ENCODE results near the gene QPCT. TPM values are rescaled to one million over a fixed set of nuclear protein-coding genes. Genes with fewer than 3 reads are reported as not detected.

The QPCT gene
- total RNA-seq, 1 experiment from 2014 or later, result 4.2 TPM

DNA sequence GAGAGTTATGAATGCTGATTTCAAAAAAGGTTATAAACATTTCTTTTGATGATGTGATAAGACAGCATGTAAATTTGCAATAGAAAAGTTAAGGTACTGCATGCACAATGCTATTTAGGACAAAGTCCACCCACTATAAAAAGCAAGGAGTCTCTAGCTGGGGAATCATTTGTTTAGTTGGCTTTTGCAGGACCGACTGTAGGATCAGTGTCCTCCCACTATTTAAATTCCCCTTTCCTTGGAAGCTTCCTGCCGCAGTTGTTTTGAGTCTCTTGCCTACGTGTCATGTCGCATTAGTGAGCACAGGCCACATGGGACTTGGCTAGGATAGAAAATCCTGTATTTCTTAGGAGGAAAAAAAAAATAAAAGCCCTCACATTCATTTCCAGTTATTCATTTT is 13.1 kb downstream of the QPCT start:
- TF ChIP-seq EZH2 (IDR thresholded peaks at IDR 0.05; ENCODE audit: borderline replicate concordance, low read depth, low read length, poor library complexity, severe bottlenecking), result no peak
- TF ChIP-seq, protein P1, sequence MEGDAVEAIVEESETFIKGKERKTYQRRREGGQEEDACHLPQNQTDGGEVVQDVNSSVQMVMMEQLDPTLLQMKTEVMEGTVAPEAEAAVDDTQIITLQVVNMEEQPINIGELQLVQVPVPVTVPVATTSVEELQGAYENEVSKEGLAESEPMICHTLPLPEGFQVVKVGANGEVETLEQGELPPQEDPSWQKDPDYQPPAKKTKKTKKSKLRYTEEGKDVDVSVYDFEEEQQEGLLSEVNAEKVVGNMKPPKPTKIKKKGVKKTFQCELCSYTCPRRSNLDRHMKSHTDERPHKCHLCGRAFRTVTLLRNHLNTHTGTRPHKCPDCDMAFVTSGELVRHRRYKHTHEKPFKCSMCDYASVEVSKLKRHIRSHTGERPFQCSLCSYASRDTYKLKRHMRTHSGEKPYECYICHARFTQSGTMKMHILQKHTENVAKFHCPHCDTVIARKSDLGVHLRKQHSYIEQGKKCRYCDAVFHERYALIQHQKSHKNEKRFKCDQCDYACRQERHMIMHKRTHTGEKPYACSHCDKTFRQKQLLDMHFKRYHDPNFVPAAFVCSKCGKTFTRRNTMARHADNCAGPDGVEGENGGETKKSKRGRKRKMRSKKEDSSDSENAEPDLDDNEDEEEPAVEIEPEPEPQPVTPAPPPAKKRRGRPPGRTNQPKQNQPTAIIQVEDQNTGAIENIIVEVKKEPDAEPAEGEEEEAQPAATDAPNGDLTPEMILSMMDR (conservative IDR thresholded peaks at IDR 0.05; ENCODE audit: low read depth, low read length), result no peak
- H3K4me1 ChIP-seq (ENCODE audit: insufficient read depth, low read length, poor library complexity, severe bottlenecking), result no peaks in the 10 kb centered on the region
- BruUV-seq (replicated peaks), result no TSS peak
- H3K9me3 ChIP-seq (ENCODE audit: low read depth, low read length, poor library complexity, severe bottlenecking), result no peaks in the 10 kb centered on the region
- no peak overlapping the region for H3K4me3 ChIP-seq (ENCODE audit: low read depth, low read length, poor library complexity, severe bottlenecking)
- no peaks in the 10 kb centered on the region for H3K36me3 ChIP-seq (ENCODE audit: insufficient read depth, low read length, poor library complexity, severe bottlenecking)
- no peak for DNase-seq (ENCODE audit: low spot score)
- no peak overlapping the region for H3K27ac ChIP-seq (ENCODE audit: low read depth, low read length, poor library complexity, severe bottlenecking)
- ChIA-PET POLR2A (ENCODE audit: low non-redundant PET) (no interaction called here), CTCF (no interaction called here)
- H3K27me3 ChIP-seq (replicated peaks; ENCODE audit: insufficient read depth, low read depth, low read length, poor library complexity), result peaks cover 3% of the 10 kb centered on the region
- intact Hi-C loops (cut with micrococcal nuclease; ENCODE audit: unreplicated experiment), result no loop called here

DNA sequence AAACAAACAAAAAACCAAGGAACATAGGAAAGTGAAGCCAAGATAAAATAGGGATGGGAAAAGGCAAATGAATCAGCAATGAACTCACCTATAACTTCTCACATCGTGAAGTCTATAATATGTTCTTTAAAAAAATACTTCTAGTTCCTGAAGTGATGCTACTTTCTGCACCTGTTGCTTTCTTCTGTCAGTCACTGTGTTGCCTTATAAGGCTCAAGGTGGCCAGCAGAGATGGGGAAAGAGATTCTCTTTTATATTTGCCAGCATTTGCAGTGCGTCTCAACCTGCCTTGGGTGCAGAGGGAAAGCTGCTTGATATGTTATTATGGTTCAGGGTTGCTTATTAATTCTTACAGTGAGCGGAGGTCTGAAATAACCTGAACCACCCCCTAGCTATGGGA is 14.0 kb downstream of the QPCT start:
- H3K9me3 ChIP-seq (ENCODE audit: low read depth, low read length, poor library complexity, severe bottlenecking), result no peaks in the 10 kb centered on the region
- H3K27ac ChIP-seq (ENCODE audit: low read depth, low read length, poor library complexity, severe bottlenecking), result no peak overlapping the region
- no peaks in the 10 kb centered on the region for H3K36me3 ChIP-seq (ENCODE audit: insufficient read depth, low read length, poor library complexity, severe bottlenecking)
- no peak for DNase-seq (ENCODE audit: low spot score)
- intact Hi-C loops (cut with micrococcal nuclease; ENCODE audit: unreplicated experiment), result no loop called here
- CTCF ChIA-PET, result no interaction called here
- no peaks in the 10 kb centered on the region for H3K4me1 ChIP-seq (ENCODE audit: insufficient read depth, low read length, poor library complexity, severe bottlenecking)
- H3K4me3 ChIP-seq (ENCODE audit: low read depth, low read length, poor library complexity, severe bottlenecking), result no peak overlapping the region
- TF ChIP-seq, protein P1 (conservative IDR thresholded peaks at IDR 0.05; ENCODE audit: low read depth, low read length), result no peak
- no peak for TF ChIP-seq EZH2 (IDR thresholded peaks at IDR 0.05; ENCODE audit: borderline replicate concordance, low read depth, low read length, poor library complexity, severe bottlenecking)
- BruUV-seq (replicated peaks), result no TSS peak
- peaks cover 3% of the 10 kb centered on the region for H3K27me3 ChIP-seq (replicated peaks; ENCODE audit: insufficient read depth, low read depth, low read length, poor library complexity)
- POLR2A ChIA-PET (ENCODE audit: low non-redundant PET), result no interaction called here

DNA sequence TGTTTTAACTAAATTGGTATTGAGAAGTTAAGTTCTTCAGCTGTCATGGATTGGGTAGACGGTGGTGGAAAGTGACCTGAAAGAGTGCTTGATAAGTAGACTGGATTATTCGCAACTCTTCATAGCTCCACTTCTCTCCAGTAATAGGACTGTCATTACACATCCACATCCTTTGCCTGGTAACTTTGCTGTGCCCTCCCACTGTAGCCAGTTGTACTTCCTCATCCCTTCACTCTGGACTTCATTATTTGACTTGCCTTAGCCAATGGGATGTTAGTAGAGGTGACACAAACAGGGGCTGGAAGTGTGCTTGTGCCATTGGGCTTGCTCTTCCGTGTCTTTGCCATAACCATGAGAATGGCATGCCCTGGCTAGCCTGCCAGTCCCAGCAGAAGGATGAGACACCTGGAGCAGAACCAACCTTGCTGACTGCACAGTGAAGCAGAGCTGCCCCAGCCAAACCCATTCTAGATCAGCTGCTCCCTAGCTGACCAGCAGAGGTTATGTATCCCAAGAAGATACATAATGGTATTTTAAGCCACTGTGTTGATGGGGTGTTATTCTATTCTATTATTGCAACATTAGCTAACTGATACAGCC is 16.9 kb downstream of the QPCT start:
- BruUV-seq (replicated peaks), result no TSS peak
- H3K4me3 ChIP-seq (ENCODE audit: low read depth, low read length, poor library complexity, severe bottlenecking), result no peak overlapping the region
- no peaks in the 10 kb centered on the region for H3K4me1 ChIP-seq (ENCODE audit: insufficient read depth, low read length, poor library complexity, severe bottlenecking)
- TF ChIP-seq EZH2 (IDR thresholded peaks at IDR 0.05; ENCODE audit: borderline replicate concordance, low read depth, low read length, poor library complexity, severe bottlenecking), result no peak
- TF ChIP-seq, protein P1 (conservative IDR thresholded peaks at IDR 0.05; ENCODE audit: low read depth, low read length), result no peak
- H3K27me3 ChIP-seq (replicated peaks; ENCODE audit: insufficient read depth, low read depth, low read length, poor library complexity), result peaks cover 3% of the 10 kb centered on the region
- no peak overlapping the region for H3K27ac ChIP-seq (ENCODE audit: low read depth, low read length, poor library complexity, severe bottlenecking)
- intact Hi-C loops (cut with micrococcal nuclease; ENCODE audit: unreplicated experiment), result no loop called here
- no peak for DNase-seq (ENCODE audit: low spot score)
- POLR2A ChIA-PET (ENCODE audit: low non-redundant PET), result no interaction called here
- CTCF ChIA-PET, result no interaction called here
- H3K9me3 ChIP-seq (ENCODE audit: low read depth, low read length, poor library complexity, severe bottlenecking), result no peaks in the 10 kb centered on the region
- no peaks in the 10 kb centered on the region for H3K36me3 ChIP-seq (ENCODE audit: insufficient read depth, low read length, poor library complexity, severe bottlenecking)

All from A673 (cell line).